NK-92 treated with Interleukin-12 subunit alpha and Interleukin-12 subunit beta, amount 100 ng/mL, for 24 hours (cell line): ENCODE data around the gene ATXN3L.

Experiments
- DNase-seq: peaks from one replicate; lab custom pipeline; 2025; lab: John Stamatoyannopoulos, UW

Gene ATXN3L

GRCh38 chrX:13319953-13320352 is at the start of gene ATXN3L:
Gene ATXN3L (minus strand): TSS chrX:13320053. CDS start chrX:13319934, 119 bp downstream.
- no peak for DNase-seq

DNA sequence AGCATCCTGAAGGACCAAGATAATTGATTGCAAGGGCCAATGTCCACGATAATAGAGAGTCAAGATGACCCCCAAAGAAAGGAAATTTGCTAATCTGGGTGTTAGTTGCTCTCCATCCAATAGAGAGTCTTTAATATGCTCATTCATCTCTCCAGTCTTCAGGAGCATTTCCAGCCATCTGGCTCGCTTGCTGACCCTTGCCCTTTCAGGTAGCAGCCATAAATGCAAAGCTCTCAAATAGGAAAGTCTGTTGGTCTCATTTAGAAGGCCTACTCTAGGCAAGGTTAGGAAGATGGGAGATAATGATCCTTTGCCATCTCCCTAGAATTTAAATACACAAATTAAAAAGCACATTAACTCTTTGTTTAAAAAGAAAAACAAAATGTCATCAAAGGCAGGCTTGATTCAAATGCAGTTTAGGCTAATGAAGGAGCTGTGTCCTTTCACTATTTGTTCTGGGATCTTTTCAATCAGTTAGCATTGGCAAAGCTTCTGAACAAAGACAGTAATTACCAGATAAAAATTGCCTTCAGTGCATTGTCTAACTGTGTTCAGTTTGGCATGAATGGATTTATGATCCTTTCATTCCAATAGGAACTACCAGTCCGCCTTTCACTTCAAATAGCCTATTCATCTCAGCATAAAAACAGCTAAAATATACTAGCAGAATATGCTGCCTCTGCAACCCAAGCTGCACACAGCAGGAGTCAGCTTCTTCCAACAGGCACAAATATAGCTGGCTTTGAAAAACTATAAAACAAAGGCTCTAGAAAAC is 49.6 kb upstream of the ATXN3L start:
- DNase-seq, result no peak

- no peak for DNase-seq
These were observed 48.1 kb upstream of the ATXN3L start for GRCh38 chrX:13367950-13368349.

DNA sequence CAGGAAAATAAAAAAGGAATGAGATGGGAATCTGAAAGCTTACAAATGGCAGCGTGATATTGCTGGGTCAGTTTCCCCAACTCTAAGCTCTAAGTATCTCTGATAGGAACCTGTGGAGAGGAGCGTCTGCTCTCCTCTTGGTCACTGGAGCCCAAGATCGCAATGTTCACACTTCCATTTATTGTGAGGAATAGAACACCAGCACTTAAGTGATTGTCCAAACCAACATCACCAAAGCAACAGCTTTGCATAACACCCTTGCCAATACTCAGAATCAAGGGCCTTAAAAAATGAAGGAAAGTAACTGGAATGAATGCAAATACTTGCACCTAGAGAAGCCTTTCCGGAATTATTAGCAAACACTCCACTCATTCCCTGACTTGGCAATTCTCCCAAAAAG is 46.8 kb upstream of the ATXN3L start:
- no peak for DNase-seq

DNA sequence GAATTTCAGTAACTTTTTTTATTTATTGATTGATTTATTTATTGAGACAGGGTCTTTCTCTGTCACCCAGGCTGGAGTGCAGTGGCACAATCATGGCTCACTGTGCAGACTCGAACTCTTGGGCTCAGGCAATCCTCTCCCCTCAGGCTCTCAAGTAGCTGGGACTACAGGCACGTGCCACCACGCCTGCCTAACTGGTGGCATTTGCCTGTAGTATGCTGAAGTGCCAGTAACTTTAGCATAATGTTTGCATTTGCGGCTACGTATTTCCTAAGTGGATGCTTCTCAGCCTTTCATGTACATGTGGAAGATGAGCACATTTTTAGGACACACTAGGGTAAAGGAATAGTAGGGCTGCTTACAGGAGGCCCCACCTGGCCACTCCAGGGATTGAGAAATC is 45.3 kb upstream of the ATXN3L start:
- DNase-seq, result no peak

GRCh38 chrX:13364230-13364857 is 44.5 kb upstream of the ATXN3L start:
- DNase-seq, result no peak

DNA sequence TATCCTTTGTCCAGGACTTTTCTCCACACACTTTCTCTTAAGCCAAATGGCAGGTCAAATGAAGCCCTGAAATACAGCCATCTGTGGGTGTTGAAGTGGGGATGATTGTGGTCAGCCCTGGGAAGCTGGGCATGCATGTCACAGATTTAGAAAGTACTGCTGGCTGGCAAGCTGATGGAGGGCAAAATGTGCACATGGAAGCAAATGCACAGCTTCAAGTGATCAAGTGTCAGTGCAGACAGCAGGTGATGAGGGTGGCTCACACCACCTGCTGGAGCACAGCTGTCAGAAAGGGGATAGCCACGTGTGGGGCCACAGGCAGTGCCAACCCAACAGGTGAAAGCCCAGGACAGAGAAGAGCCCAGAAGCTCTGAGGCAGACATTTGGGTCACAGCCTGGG is 40.3 kb upstream of the ATXN3L start:
- no peak for DNase-seq

GRCh38 chrX:13357925-13358324 is 38.1 kb upstream of the ATXN3L start:
- DNase-seq, result no peak

- DNase-seq, result no peak
These were observed 26.8 kb upstream of the ATXN3L start for GRCh38 chrX:13346646-13347045.

DNA sequence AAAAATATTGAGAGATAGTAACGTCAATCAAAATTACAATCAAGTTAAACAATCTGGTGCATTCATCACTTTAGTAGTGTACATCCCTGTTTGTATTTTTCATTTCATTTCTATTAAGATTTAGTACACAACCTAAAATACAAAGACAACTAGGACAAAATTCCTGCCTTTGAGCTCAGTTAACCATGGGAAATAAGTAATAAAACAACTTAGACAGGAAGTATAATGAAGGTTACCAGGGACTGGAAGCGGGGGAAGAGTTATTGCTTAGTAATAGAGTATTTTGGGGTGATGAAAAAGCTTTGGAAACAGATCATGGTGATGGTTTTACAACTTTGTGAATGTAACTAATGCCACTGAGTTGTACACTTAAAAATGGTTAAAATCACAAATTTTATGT is 25.6 kb upstream of the ATXN3L start:
- no peak for DNase-seq

GRCh38 chrX:13345037-13345436 is 25.2 kb upstream of the ATXN3L start:
- DNase-seq, result no peak

DNA sequence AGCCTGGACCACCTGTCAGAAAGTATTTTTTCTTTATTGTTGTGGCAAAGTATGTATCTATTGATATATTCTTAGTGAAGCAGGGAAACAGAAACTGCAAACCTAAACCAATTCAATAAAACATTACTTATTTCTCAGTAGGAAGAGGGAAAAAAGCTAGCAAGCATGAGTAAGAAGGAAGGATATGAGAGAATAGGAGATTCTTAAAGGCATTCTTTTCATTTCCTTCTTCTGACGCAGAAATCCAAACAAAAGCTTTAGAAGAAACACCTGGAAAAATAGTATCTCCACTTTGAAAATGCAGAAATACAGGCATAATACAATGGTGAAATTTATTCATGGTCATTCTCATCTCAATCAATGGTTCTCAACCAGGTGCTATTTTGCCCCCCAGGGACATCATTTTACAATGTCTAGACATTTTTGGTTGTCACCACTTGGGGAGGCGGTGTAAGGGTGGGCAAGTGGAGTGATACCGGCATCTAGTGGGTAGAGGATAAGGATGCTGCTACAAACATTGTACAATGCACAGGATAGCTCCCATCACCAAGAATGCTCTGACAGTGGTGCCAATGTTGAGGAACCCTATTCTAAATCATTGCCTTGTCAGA is 21.7 kb upstream of the ATXN3L start:
- no peak for DNase-seq

DNA sequence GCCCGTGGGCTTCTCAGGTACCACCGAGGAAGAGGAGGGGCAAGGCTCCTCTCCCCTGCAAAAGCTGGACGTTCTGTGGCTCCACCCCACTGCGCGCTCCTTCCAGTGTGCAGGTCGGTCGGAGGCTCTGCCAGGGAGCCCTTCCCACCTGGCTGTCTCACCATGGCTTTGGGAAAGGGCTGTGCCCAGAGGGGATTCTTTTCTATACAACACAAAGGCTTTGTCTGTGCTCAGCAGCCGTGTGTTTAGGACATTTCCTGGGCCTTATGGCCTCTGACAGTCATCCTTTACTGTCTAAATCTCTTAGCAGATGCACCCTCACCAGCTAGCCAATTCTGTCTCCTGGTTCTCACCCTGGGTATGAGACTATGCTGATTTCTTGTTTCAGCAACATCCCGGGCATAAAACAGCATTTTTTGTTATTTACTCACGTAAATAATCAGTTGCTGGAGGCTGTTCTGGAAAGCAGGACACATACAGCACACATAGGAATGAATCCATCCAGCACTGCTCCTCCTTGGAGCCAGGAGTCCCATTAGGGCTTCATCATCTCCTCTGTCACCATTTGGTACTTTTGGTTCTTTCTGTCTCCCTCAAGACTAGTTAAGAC is 20.4 kb upstream of the ATXN3L start:
- no peak for DNase-seq

- no peak for DNase-seq
These were observed 19.8 kb upstream of the ATXN3L start for GRCh38 chrX:13339607-13340006.

- DNase-seq, result no peak
These were observed 19.2 kb upstream of the ATXN3L start for GRCh38 chrX:13338996-13339515.

DNA sequence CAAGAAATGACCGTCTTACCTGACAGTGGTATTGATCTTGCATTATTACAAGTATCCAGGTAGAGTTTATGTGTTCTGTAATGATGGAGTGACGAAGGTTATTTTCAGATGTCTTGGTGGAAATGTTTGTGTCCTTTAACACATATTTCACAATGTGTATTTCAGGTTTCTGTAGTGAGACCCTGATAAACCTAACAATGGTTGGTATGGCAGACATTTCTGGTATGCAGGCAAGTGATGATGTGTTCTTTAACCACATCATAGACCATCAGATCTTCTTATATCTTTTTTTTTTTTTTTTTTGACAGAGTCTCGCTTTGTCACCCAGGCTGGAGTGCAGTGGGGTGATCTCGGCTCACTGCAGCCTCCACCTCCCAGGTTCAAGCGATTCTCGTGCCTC is 14.6 kb upstream of the ATXN3L start:
- DNase-seq, result no peak

DNA sequence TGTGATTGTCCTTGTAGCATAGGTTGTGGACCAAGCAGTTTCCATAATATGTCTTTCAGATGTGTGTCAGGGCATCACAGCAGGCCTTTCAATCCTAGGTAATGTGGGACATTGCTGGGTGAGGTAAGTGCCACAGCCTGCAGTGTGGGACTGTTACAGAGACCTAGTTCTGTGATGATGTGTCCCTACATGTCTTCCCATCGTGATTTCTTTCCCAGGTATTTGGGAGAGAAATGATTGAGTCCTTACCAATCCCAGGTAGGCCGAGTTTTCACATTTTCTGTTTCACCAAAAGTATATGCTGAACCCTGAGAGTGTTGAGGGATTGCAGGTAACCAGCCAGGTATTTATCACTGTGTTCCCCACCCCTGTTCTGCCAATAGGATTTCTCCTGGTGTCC is 10.6 kb upstream of the ATXN3L start:
- DNase-seq, result no peak

DNA sequence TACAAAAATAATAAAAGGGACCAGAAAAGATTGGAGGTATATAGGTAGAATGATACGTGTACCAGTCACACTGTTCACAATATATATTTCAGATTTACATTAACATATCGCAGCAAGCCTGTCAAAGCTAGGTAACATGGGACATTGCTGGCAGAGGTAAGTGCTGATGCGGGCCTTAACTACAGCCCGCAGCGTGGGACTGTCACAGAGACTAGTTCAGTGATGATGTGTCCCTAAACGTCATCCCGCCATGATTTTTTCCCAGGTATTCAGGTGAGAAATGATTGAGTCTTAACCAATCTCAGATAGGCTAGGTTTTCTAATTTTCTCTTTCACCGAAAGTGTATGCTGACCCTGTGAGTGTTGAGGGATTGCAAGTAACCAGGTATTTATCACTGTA is 7.8 kb upstream of the ATXN3L start:
- DNase-seq, result no peak

DNA sequence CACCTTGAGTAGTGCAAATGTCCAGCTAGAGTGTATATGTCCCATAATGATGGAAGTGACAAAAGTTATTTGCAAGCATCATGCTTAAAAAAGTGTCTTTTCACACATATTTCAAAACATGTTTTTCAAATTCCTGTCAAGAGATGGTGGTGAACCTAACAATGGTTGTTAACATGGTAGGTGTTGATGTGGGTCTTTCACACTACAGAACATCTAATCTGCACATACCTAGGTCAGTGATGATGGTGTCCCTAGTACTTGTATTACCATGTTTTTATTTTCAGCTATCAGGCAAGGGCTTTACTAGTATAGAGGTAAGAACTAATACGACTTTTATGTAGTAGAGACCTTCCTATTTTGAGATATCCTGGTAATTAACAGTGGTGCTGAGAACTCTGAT is 3.4 kb upstream of the ATXN3L start:
- DNase-seq, result no peak

DNA sequence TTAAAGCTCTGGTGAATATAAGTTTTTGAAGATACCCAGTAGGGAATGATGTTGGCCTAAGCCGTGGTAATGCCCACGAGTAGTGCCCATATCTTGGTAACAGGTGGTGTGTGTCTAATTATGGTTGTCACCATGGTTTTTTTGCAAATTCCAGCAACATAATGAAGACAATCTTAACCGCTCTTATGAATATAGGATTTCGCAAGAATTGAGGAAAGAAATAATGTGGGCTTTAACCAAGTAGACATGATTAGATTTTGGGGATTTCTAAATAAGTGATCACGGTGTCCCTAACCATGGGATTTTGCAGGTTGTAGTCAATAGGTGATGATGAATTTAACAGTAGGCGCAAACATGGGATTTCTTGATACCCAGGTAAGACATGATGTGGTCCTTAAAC is 2.5 kb downstream of the ATXN3L start:
- DNase-seq, result no peak

GRCh38 chrX:13311560-13311959 is 8.3 kb downstream of the ATXN3L start:
- DNase-seq, result no peak

DNA sequence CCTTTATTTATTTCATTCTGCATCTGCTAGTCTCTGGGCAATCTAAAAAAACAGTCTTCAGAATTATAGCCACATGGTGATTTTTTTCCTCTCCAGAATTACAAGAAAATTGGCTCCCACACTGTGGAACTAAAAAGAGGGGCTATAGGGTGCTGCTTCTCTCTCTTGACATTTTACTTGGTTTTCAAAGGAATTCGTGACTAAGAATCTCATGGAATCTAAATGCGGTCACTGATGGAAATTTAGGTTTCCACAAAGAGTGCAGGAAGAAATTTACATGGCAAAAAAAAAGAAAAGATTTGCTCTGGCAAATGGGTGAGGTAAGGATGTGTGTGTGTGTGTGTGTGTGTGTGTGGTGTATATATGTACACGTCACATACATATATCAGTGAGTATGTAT is 10.2 kb downstream of the ATXN3L start:
- no peak for DNase-seq

DNA sequence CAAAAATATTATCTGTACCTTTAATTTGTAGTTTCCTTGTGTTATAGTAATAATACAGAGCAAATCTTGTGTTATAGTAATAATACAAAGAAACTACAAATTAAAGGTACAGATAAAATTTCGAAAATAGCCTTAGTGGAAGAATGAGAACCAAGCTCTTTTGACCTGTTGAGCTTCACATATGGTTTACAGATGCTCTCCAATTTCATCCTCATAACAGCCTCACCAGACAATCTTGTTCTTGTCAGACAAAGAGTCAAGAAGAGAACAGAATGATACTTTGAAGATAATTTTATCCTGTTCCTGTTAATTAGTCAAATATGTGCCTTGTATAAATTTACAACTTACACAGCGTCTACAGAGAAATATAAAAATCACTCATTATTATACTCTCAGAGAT is 12.8 kb downstream of the ATXN3L start:
- DNase-seq, result no peak
